HEK293 (cell line): Measurements from ENCODE around the gene MERTK.

ENCODE experiments used
- KLF7 ChIP-seq: fragments of 450-650 bp; formaldehyde crosslinking; IDR thresholded peaks from 2 replicates; pipeline ENCODE4 v1.5.1; 2016; ENCODE audit warnings: missing biosample characterization, missing genetic modification characterization, borderline replicate concordance
- KLF9 ChIP-seq: fragments of 450-650 bp; formaldehyde crosslinking; IDR thresholded peaks from 2 replicates; pipeline ENCODE4 v1.5.1; 2016; ENCODE audit warnings: missing biosample characterization, missing genetic modification characterization, low read depth
- OSR2 ChIP-seq: fragments of 450-650 bp; formaldehyde crosslinking; IDR thresholded peaks from 2 replicates; pipeline ENCODE4 v1.5.1; 2016; ENCODE audit warnings: missing biosample characterization, missing genetic modification characterization
- ZEB2 ChIP-seq: fragments of 450-650 bp; formaldehyde crosslinking; IDR thresholded peaks from 2 replicates; pipeline ENCODE4 v1.5.1; 2016; ENCODE audit warnings: missing biosample characterization, missing genetic modification characterization
- ZIC2 ChIP-seq: fragments of 450-650 bp; formaldehyde crosslinking; IDR thresholded peaks from 2 replicates; pipeline ENCODE4 v1.5.1; 2016; ENCODE audit warnings: missing biosample characterization, missing genetic modification characterization
- ZNF169 ChIP-seq: fragments of 450-650 bp; formaldehyde crosslinking; IDR thresholded peaks from 2 replicates; pipeline ENCODE4 v1.5.1; 2016; ENCODE audit warnings: missing biosample characterization, missing genetic modification characterization
- ZNF341 ChIP-seq: fragments of 450-650 bp; formaldehyde crosslinking; IDR thresholded peaks from 2 replicates; pipeline ENCODE4; 2016; ENCODE audit warnings: low read depth, missing biosample characterization, missing genetic modification characterization
- ZNF350 ChIP-seq: fragments of 450-650 bp; formaldehyde crosslinking; IDR thresholded peaks from 2 replicates; pipeline ENCODE4 v1.5.0; 2017; ENCODE audit warnings: missing biosample characterization, mild to moderate bottlenecking, missing genetic modification characterization
- ZNF426 ChIP-seq: fragments of 450-650 bp; formaldehyde crosslinking; IDR thresholded peaks from 2 replicates; pipeline ENCODE4 v1.5.1; 2017; ENCODE audit warnings: missing biosample characterization, missing genetic modification characterization, mild to moderate bottlenecking, inconsistent platforms, moderate library complexity
- ZNF510 ChIP-seq: fragments of 450-650 bp; formaldehyde crosslinking; IDR thresholded peaks from 2 replicates; pipeline ENCODE4 v1.5.1; 2018; ENCODE audit warnings: mild to moderate bottlenecking, missing genetic modification characterization, missing biosample characterization; ENCODE audit not compliant: insufficient replicate concordance
- ZNF555 ChIP-seq: fragments of 450-650 bp; formaldehyde crosslinking; conservative IDR thresholded peaks from 2 replicates; pipeline ENCODE4 v1.5.1; 2017; ENCODE audit warnings: missing biosample characterization, mild to moderate bottlenecking, missing genetic modification characterization, inconsistent platforms
- ZNF610 ChIP-seq: fragments of 450-650 bp; formaldehyde crosslinking; IDR thresholded peaks from 2 replicates; pipeline ENCODE4 v1.5.1; 2016; ENCODE audit warnings: missing biosample characterization, missing genetic modification characterization, borderline replicate concordance
- ZNF768 ChIP-seq: fragments of 450-650 bp; formaldehyde crosslinking; IDR thresholded peaks from 2 replicates; pipeline ENCODE4 v1.5.1; 2018; ENCODE audit warnings: missing biosample characterization, mild to moderate bottlenecking, missing genetic modification characterization
- ZNF777 ChIP-seq: fragments of 450-650 bp; formaldehyde crosslinking; IDR thresholded peaks from 2 replicates; pipeline ENCODE4 v1.5.1; 2017; ENCODE audit warnings: missing biosample characterization, missing genetic modification characterization, borderline replicate concordance
- TF ChIP-seq, protein P1 (sequence below): IDR thresholded peaks from 2 replicates; pipeline ENCODE4 v1.6.1; 2011; ENCODE audit warnings: mild to moderate bottlenecking, low read depth, low read length, borderline replicate concordance
- TF ChIP-seq, protein P2 (sequence below): fragments of 450-650 bp; formaldehyde crosslinking; IDR thresholded peaks from 2 replicates; pipeline ENCODE4 v1.5.1; 2017; ENCODE audit warnings: missing biosample characterization, missing genetic modification characterization
- TF ChIP-seq, protein P3 (sequence below): fragments of 450-650 bp; IDR thresholded peaks from 2 replicates; pipeline ENCODE4 v1.5.1; 2018; ENCODE audit warnings: missing biosample characterization, missing genetic modification characterization
- TF ChIP-seq, protein P4 (sequence below): fragments of 450-650 bp; formaldehyde crosslinking; IDR thresholded peaks from 2 replicates; pipeline ENCODE4 v1.5.1; 2016; ENCODE audit warnings: missing biosample characterization, missing genetic modification characterization, borderline replicate concordance
- TF ChIP-seq, protein P5 (sequence below): fragments of 450-650 bp; formaldehyde crosslinking; IDR thresholded peaks from 2 replicates; pipeline ENCODE4 v1.5.0; 2017; ENCODE audit warnings: missing biosample characterization, missing genetic modification characterization, borderline replicate concordance
- TF ChIP-seq, protein P6 (sequence below): fragments of 450-650 bp; formaldehyde crosslinking; IDR thresholded peaks from 2 replicates; pipeline ENCODE4 v1.5.1; 2016; ENCODE audit warnings: missing biosample characterization, missing genetic modification characterization
- TF ChIP-seq, protein P7 (sequence below): fragments of 450-650 bp; formaldehyde crosslinking; IDR thresholded peaks from 2 replicates; pipeline ENCODE4 v1.5.1; 2016; ENCODE audit warnings: missing biosample characterization, missing genetic modification characterization

Gene MERTK

DNA sequence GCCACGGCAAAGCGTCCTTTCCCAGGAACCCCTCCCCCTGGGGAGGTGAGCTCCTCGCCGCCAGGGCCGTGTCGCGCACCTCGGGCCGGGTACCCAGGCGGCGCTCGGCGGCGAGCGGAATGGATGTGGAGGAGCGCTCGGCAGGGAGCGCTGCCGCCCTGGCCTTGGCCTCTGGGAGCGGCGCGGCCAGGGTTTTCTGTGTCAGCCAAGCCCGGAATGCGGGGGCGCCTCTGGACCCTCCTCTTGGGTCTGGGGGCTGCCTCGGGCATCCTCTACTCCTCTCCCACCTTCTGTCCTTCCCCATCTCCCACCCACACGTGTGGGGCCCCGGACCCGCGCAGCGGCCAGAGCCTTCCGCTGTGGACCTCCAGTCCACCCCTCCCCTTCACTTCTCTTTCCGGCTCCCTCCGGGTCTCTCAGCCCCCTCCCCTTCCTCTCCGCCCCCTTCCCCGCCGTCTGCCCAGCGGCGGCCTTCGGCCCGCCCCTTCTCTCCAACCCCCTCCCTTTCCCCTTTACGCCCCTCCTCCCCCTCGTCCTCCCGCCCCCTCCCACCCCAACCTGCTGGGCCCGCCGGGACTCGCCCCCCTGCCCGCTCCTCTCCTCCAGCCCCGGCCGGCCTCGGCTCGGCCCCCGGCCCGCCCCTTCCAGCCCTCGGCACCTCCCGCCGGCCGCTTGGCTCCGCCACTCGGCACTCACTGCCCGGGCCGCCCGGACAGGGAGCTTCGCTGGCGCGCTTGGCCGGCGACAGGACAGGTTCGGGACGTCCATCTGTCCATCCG lies at the start of gene MERTK (continued):
- no peak for TF ChIP-seq OSR2
- TF ChIP-seq, protein P1, sequence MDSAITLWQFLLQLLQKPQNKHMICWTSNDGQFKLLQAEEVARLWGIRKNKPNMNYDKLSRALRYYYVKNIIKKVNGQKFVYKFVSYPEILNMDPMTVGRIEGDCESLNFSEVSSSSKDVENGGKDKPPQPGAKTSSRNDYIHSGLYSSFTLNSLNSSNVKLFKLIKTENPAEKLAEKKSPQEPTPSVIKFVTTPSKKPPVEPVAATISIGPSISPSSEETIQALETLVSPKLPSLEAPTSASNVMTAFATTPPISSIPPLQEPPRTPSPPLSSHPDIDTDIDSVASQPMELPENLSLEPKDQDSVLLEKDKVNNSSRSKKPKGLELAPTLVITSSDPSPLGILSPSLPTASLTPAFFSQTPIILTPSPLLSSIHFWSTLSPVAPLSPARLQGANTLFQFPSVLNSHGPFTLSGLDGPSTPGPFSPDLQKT, result no peak
- TF ChIP-seq ZNF341 (tag by site-specific recombination), result peak; percentile 61
- TF ChIP-seq KLF7, result 0 out of 2 replicates have a peak, but pooled peaks have one; percentile 34
- TF ChIP-seq, protein P2, sequence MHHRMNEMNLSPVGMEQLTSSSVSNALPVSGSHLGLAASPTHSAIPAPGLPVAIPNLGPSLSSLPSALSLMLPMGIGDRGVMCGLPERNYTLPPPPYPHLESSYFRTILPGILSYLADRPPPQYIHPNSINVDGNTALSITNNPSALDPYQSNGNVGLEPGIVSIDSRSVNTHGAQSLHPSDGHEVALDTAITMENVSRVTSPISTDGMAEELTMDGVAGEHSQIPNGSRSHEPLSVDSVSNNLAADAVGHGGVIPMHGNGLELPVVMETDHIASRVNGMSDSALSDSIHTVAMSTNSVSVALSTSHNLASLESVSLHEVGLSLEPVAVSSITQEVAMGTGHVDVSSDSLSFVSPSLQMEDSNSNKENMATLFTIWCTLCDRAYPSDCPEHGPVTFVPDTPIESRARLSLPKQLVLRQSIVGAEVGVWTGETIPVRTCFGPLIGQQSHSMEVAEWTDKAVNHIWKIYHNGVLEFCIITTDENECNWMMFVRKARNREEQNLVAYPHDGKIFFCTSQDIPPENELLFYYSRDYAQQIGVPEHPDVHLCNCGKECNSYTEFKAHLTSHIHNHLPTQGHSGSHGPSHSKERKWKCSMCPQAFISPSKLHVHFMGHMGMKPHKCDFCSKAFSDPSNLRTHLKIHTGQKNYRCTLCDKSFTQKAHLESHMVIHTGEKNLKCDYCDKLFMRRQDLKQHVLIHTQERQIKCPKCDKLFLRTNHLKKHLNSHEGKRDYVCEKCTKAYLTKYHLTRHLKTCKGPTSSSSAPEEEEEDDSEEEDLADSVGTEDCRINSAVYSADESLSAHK, result no peak
- TF ChIP-seq, protein P3, sequence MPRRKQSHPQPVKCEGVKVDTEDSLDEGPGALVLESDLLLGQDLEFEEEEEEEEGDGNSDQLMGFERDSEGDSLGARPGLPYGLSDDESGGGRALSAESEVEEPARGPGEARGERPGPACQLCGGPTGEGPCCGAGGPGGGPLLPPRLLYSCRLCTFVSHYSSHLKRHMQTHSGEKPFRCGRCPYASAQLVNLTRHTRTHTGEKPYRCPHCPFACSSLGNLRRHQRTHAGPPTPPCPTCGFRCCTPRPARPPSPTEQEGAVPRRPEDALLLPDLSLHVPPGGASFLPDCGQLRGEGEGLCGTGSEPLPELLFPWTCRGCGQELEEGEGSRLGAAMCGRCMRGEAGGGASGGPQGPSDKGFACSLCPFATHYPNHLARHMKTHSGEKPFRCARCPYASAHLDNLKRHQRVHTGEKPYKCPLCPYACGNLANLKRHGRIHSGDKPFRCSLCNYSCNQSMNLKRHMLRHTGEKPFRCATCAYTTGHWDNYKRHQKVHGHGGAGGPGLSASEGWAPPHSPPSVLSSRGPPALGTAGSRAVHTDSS (tag by site-specific recombination), result no peak
- TF ChIP-seq ZNF768 (tag by site-specific recombination), result no peak
- TF ChIP-seq ZEB2 (tag by site-specific recombination), result 0 out of 2 replicates have a peak, but pooled peaks have one; percentile 8
- TF ChIP-seq ZNF350 (tag by site-specific recombination), result no peak
- no peak for TF ChIP-seq ZNF510 (tag by site-specific recombination)
- TF ChIP-seq ZIC2, result peak; percentile 37
- TF ChIP-seq KLF9 (tag by site-specific recombination), result peak; percentile 58; the same call in 1 of the 2 replicates
- TF ChIP-seq ZNF777 (tag by site-specific recombination), result no peak
- TF ChIP-seq, protein P4, sequence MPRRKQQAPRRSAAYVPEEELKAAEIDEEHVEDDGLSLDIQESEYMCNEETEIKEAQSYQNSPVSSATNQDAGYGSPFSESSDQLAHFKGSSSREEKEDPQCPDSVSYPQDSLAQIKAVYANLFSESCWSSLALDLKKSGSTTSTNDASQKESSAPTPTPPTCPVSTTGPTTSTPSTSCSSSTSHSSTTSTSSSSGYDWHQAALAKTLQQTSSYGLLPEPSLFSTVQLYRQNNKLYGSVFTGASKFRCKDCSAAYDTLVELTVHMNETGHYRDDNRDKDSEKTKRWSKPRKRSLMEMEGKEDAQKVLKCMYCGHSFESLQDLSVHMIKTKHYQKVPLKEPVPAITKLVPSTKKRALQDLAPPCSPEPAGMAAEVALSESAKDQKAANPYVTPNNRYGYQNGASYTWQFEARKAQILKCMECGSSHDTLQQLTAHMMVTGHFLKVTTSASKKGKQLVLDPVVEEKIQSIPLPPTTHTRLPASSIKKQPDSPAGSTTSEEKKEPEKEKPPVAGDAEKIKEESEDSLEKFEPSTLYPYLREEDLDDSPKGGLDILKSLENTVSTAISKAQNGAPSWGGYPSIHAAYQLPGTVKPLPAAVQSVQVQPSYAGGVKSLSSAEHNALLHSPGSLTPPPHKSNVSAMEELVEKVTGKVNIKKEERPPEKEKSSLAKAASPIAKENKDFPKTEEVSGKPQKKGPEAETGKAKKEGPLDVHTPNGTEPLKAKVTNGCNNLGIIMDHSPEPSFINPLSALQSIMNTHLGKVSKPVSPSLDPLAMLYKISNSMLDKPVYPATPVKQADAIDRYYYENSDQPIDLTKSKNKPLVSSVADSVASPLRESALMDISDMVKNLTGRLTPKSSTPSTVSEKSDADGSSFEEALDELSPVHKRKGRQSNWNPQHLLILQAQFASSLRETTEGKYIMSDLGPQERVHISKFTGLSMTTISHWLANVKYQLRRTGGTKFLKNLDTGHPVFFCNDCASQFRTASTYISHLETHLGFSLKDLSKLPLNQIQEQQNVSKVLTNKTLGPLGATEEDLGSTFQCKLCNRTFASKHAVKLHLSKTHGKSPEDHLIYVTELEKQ (tag by site-specific recombination), result no peak
- no peak for TF ChIP-seq ZNF426 (tag by site-specific recombination)
- TF ChIP-seq ZNF169, result no peak
- TF ChIP-seq ZNF555 (tag by site-specific recombination), result no peak
- TF ChIP-seq, protein P5, sequence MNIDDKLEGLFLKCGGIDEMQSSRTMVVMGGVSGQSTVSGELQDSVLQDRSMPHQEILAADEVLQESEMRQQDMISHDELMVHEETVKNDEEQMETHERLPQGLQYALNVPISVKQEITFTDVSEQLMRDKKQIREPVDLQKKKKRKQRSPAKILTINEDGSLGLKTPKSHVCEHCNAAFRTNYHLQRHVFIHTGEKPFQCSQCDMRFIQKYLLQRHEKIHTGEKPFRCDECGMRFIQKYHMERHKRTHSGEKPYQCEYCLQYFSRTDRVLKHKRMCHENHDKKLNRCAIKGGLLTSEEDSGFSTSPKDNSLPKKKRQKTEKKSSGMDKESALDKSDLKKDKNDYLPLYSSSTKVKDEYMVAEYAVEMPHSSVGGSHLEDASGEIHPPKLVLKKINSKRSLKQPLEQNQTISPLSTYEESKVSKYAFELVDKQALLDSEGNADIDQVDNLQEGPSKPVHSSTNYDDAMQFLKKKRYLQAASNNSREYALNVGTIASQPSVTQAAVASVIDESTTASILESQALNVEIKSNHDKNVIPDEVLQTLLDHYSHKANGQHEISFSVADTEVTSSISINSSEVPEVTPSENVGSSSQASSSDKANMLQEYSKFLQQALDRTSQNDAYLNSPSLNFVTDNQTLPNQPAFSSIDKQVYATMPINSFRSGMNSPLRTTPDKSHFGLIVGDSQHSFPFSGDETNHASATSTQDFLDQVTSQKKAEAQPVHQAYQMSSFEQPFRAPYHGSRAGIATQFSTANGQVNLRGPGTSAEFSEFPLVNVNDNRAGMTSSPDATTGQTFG (tag by site-specific recombination), result no peak
- TF ChIP-seq, protein P6, sequence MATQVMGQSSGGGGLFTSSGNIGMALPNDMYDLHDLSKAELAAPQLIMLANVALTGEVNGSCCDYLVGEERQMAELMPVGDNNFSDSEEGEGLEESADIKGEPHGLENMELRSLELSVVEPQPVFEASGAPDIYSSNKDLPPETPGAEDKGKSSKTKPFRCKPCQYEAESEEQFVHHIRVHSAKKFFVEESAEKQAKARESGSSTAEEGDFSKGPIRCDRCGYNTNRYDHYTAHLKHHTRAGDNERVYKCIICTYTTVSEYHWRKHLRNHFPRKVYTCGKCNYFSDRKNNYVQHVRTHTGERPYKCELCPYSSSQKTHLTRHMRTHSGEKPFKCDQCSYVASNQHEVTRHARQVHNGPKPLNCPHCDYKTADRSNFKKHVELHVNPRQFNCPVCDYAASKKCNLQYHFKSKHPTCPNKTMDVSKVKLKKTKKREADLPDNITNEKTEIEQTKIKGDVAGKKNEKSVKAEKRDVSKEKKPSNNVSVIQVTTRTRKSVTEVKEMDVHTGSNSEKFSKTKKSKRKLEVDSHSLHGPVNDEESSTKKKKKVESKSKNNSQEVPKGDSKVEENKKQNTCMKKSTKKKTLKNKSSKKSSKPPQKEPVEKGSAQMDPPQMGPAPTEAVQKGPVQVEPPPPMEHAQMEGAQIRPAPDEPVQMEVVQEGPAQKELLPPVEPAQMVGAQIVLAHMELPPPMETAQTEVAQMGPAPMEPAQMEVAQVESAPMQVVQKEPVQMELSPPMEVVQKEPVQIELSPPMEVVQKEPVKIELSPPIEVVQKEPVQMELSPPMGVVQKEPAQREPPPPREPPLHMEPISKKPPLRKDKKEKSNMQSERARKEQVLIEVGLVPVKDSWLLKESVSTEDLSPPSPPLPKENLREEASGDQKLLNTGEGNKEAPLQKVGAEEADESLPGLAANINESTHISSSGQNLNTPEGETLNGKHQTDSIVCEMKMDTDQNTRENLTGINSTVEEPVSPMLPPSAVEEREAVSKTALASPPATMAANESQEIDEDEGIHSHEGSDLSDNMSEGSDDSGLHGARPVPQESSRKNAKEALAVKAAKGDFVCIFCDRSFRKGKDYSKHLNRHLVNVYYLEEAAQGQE (tag by site-specific recombination), result peak; percentile 28; the same call in 1 of the 2 replicates
- peak; percentile 83; the same call in 1 of the 2 replicates for TF ChIP-seq ZNF610 (tag by site-specific recombination)
- TF ChIP-seq, protein P7, sequence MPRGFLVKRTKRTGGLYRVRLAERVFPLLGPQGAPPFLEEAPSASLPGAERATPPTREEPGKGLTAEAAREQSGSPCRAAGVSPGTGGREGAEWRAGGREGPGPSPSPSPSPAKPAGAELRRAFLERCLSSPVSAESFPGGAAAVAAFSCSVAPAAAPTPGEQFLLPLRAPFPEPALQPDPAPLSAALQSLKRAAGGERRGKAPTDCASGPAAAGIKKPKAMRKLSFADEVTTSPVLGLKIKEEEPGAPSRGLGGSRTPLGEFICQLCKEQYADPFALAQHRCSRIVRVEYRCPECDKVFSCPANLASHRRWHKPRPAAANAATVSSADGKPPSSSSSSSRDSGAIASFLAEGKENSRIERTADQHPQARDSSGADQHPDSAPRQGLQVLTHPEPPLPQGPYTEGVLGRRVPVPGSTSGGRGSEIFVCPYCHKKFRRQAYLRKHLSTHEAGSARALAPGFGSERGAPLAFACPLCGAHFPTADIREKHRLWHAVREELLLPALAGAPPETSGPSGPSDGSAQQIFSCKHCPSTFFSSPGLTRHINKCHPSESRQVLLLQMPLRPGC (tag by site-specific recombination), result no peak
